ENCODE data around the gene ZNF446. TPM values are rescaled to one million over a fixed set of nuclear protein-coding genes. Genes with fewer than 3 reads are reported as not detected.

ZNF446 gene
- 12.2 to 14.5 TPM (median 13.4 TPM) in 5 replicates for total RNA-seq (2022; extraction: Qiagen RNA extraction; ENCODE audit: low read depth)

GRCh38 chr19:58475714-58476497 lies at the start of gene ZNF446:
ZNF446 (plus strand) TSS chr19:58476352; CDS start chr19:58477219, 867 bp downstream.

GRCh38 chr19:58439576-58440554 lies 36.3 kb upstream of the ZNF446 start, which contains the start of gene ZNF132:
ZNF132 (minus strand) TSS chr19:58440153; CDS start chr19:58439821, 332 bp downstream.

GRCh38 chr19:58451358-58452101 lies 24.6 kb upstream of the ZNF446 start, which contains the start of gene ZNF324B:
ZNF324B (plus strand) TSS chr19:58451622; CDS start chr19:58453702, 2,080 bp downstream.

GRCh38 chr19:58466760-58467589 lies 9.2 kb upstream of the ZNF446 start, which contains the start of gene ZNF324:
ZNF324 (plus strand) TSS chr19:58467080; CDS start chr19:58469186, 2,106 bp downstream.

GRCh38 chr19:58511353-58512208 lies 35.4 kb downstream of the ZNF446 start, which contains the start of gene SLC27A5:
SLC27A5 (minus strand) TSS chr19:58511992; CDS start chr19:58511955, 37 bp downstream.

GRCh38 chr19:58519355-58520256 lies 43.5 kb downstream of the ZNF446 start, which contains the start of gene ZBTB45:
ZBTB45 (minus strand) TSS chr19:58519810; CDS start chr19:58517673, 2,137 bp downstream.

Other genes starting within 250 kb of the ZNF446 start
- gene ZNF544, start 247.4 kb upstream of the ZNF446 start, total RNA-seq (2022; extraction: Qiagen RNA extraction; ENCODE audit: low read depth) = 15.3 to 20.5 TPM (median 18.0 TPM) in 5 replicates
- gene ZNF8, start 197.4 kb upstream of the ZNF446 start, total RNA-seq (2022; extraction: Qiagen RNA extraction; ENCODE audit: low read depth) = 1.1 to 1.6 TPM (median 1.1 TPM) in 5 replicates
- 94.6 to 118 TPM (median 98.3 TPM) in 5 replicates for gene ERVK3-1, start 171.0 kb upstream of the ZNF446 start, total RNA-seq (2022; extraction: Qiagen RNA extraction; ENCODE audit: low read depth)
- 2.4 to 3.2 TPM (median 2.8 TPM) in 5 replicates for gene ZSCAN22, start 149.4 kb upstream of the ZNF446 start, total RNA-seq (2022; extraction: Qiagen RNA extraction; ENCODE audit: low read depth)
- gene A1BG, start 122.9 kb upstream of the ZNF446 start, total RNA-seq (2022; extraction: Qiagen RNA extraction; ENCODE audit: low read depth) = 8.0 to 14.5 TPM (median 12.0 TPM) in 5 replicates
- 0.85 to 1.9 TPM (median 1.6 TPM) in 5 replicates for gene ZNF497, start 113.6 kb upstream of the ZNF446 start, total RNA-seq (2022; extraction: Qiagen RNA extraction; ENCODE audit: low read depth)
- 0.99 to 1.7 TPM (median 1.5 TPM) in 5 replicates for gene ZNF837, start 95.3 kb upstream of the ZNF446 start, total RNA-seq (2022; extraction: Qiagen RNA extraction; ENCODE audit: low read depth)
- gene RPS5, start 89.1 kb upstream of the ZNF446 start, total RNA-seq (2022; extraction: Qiagen RNA extraction; ENCODE audit: low read depth) = 2,117 to 2,734 TPM (median 2,532 TPM) in 5 replicates
- 0.14 to 0.17 TPM (median 0.15 TPM) in 4 of 5 replicates, not detected in the other for gene RNF225, start 80.7 kb upstream of the ZNF446 start, total RNA-seq (2022; extraction: Qiagen RNA extraction; ENCODE audit: low read depth)
- gene ZNF584, start 67.7 kb upstream of the ZNF446 start, total RNA-seq (2022; extraction: Qiagen RNA extraction; ENCODE audit: low read depth) = 16.6 to 19.0 TPM (median 18.6 TPM) in 5 replicates
- 0.08 to 0.10 TPM (median 0.09 TPM) in 3 of 5 replicates, not detected in the others for gene ZNF132, start 36.2 kb upstream of the ZNF446 start, total RNA-seq (2022; extraction: Qiagen RNA extraction; ENCODE audit: low read depth)
- gene ZNF324B, start 24.7 kb upstream of the ZNF446 start, total RNA-seq (2022; extraction: Qiagen RNA extraction; ENCODE audit: low read depth) = 6.9 to 7.8 TPM (median 7.1 TPM) in 5 replicates
- gene ZNF324, start 9.3 kb upstream of the ZNF446 start, total RNA-seq (2022; extraction: Qiagen RNA extraction; ENCODE audit: low read depth) = 7.7 to 10.2 TPM (median 9.6 TPM) in 5 replicates
- 23.2 to 33.8 TPM (median 30.2 TPM) in 5 replicates for gene SLC27A5, start 35.6 kb downstream of the ZNF446 start, total RNA-seq (2022; extraction: Qiagen RNA extraction; ENCODE audit: low read depth)
- 14.2 to 19.3 TPM (median 18.6 TPM) in 5 replicates for gene ZBTB45, start 43.5 kb downstream of the ZNF446 start, total RNA-seq (2022; extraction: Qiagen RNA extraction; ENCODE audit: low read depth)
- gene TRIM28, start 67.7 kb downstream of the ZNF446 start, total RNA-seq (2022; extraction: Qiagen RNA extraction; ENCODE audit: low read depth) = 647 to 874 TPM (median 726 TPM) in 5 replicates
- 182 to 209 TPM (median 197 TPM) in 5 replicates for gene CHMP2A, start 78.8 kb downstream of the ZNF446 start, total RNA-seq (2022; extraction: Qiagen RNA extraction; ENCODE audit: low read depth)
- gene UBE2M, start 82.3 kb downstream of the ZNF446 start, total RNA-seq (2022; extraction: Qiagen RNA extraction; ENCODE audit: low read depth) = 129 to 162 TPM (median 147 TPM) in 5 replicates
- 11.7 to 19.5 TPM (median 15.9 TPM) in 5 replicates for gene MZF1, start 97.0 kb downstream of the ZNF446 start, total RNA-seq (2022; extraction: Qiagen RNA extraction; ENCODE audit: low read depth)

Data from A549 treated with CpdA at 1 μM for 4 hours (cell line).